OCI-LY3 (cell line): Measurements from ENCODE around the gene ARHGEF17.

ENCODE experiments used
- CTCF ChIP-seq: fragments of 200-600, 300-600 bp; sonication (generic); IDR thresholded peaks from 2 replicates; pipeline ENCODE4 v1.5.1; 2014; ENCODE audit warnings: antibody characterized with exemption, low read length, low read depth
- EZH2phosphoT487 ChIP-seq: fragments of 200-600 bp; shearing (Covaris generic); IDR thresholded peaks from 2 replicates; pipeline ENCODE4 v1.6.1; 2018; ENCODE audit warnings: antibody characterized with exemption, mixed run types, low read depth

- TF ChIP-seq CTCF (no peak), EZH2phosphoT487 (no peak)
Measured at GRCh38 chr11:73326929-73327811, 19.1 kb downstream of the ARHGEF17 start.
